HL-60 (cell line): ENCODE measurements around the gene VWA5B2.

Experiments
- CTCF ChIP-seq: IDR thresholded peaks from one replicate; pipeline ENCODE4 v1.5.1; 2011; ENCODE audit warnings: low read length, control low read depth, inconsistent platforms; ENCODE audit not compliant: insufficient read depth
- SPI1 ChIP-seq: IDR thresholded peaks from 2 replicates; pipeline ENCODE4 v1.6.1; 2012; ENCODE audit warnings: low read depth, mild to moderate bottlenecking, borderline replicate concordance

GRCh38 chr3:184255291-184256039 is 26.1 kb downstream of the VWA5B2 start:
- TF ChIP-seq CTCF (no peak), SPI1 (no peak)
